ENCODE data around the gene DACH1.

- TF ChIP-seq, protein P1, sequence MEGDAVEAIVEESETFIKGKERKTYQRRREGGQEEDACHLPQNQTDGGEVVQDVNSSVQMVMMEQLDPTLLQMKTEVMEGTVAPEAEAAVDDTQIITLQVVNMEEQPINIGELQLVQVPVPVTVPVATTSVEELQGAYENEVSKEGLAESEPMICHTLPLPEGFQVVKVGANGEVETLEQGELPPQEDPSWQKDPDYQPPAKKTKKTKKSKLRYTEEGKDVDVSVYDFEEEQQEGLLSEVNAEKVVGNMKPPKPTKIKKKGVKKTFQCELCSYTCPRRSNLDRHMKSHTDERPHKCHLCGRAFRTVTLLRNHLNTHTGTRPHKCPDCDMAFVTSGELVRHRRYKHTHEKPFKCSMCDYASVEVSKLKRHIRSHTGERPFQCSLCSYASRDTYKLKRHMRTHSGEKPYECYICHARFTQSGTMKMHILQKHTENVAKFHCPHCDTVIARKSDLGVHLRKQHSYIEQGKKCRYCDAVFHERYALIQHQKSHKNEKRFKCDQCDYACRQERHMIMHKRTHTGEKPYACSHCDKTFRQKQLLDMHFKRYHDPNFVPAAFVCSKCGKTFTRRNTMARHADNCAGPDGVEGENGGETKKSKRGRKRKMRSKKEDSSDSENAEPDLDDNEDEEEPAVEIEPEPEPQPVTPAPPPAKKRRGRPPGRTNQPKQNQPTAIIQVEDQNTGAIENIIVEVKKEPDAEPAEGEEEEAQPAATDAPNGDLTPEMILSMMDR (IDR thresholded peaks at IDR 0.05; ENCODE audit: insufficient read depth, low read length), result no peak
- TF ChIP-seq POLR2AphosphoS5 (IDR thresholded peaks at IDR 0.05; ENCODE audit: low read depth), result no peak
Observed at GRCh38 chr13:71619096-71619495, 247.9 kb downstream of the DACH1 start.
